ENCODE data around the gene ZNF101. TPM values are rescaled to one million over a fixed set of nuclear protein-coding genes. Genes with fewer than 3 reads are reported as not detected.

ZNF101 gene
- total and polyA plus RNA-seq, 8 donors: 3.3 to 7.1 (median 4.3) TPM

DNA sequence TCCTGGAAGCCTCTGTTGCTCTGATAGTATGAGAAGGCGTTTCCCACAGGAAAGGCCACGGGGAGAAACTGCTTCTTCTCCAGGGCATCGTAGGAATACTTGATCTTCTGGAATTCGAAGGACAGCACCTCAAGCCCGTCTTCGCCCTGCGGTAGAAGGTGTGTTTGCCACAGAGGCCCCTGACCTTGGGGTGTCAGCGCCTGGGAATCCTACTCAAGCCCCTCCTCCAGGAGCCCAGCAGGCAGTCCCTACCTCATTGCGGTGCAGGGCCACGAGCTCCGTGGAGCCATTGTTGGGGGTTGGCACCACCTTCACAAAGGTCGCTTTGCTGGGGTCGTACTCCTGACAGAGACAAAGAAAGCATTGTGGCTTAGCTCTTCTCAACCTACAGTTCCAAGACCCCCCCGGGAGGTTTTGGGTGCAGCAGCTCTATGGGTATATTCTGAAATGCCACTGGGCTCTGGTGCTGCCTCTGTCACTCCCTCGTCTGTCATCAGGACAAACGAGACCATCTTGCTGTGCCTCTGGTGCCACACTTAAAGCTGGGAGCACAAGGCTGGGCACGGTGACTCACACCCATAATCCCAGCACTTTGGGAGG is 8.9 kb upstream of the ZNF101 start:
- Histone ChIP-seq H3K9me3 (no peaks in the 10 kb centered on the region), H3K4me3 (no peak overlapping the region), H3K36me3 (peaks cover 8 to 46% (median 33%) of the 10 kb centered on the region in 3 donors), H3K4me1 (peaks cover 0 to 15% (median 0%) of the 10 kb centered on the region in 3 donors), H3K27ac (no peak overlapping the region), H3K27me3 (no peaks in the 10 kb centered on the region)
- ATAC-seq: no peak
- 66 to 73% methylated on average over 17 of the region's 17 CpGs for WGBS, 2 donors
- TF ChIP-seq CTCF (IDR thresholded peaks at IDR 0.05): no peak
- intact Hi-C loops (cut with DNase I): no loop called here
- DNase-seq: peak in 1 of 6 donors; percentile 54
- FAIRE-seq: no peak

GRCh38 chr19:19661141-19661674 is 7.4 kb upstream of the ZNF101 start:
- Histone ChIP-seq H3K9me3 (no peaks in the 10 kb centered on the region), H3K4me1 (peaks cover 0 to 15% (median 0%) of the 10 kb centered on the region in 3 donors), H3K36me3 (peaks cover 3 to 31% (median 20%) of the 10 kb centered on the region in 3 donors), H3K4me3 (no peak overlapping the region), H3K27ac (no peak overlapping the region), H3K27me3 (no peaks in the 10 kb centered on the region)
- WGBS, 2 donors: 87 to 91% methylated on average over 10 of the region's 10 CpGs
- no peak for TF ChIP-seq CTCF (IDR thresholded peaks at IDR 0.05)
- ATAC-seq (no peak), DNase-seq (peak in 1 of 6 donors; percentile 45), FAIRE-seq (no peak)
- intact Hi-C loops (cut with DNase I): no loop called here

DNA sequence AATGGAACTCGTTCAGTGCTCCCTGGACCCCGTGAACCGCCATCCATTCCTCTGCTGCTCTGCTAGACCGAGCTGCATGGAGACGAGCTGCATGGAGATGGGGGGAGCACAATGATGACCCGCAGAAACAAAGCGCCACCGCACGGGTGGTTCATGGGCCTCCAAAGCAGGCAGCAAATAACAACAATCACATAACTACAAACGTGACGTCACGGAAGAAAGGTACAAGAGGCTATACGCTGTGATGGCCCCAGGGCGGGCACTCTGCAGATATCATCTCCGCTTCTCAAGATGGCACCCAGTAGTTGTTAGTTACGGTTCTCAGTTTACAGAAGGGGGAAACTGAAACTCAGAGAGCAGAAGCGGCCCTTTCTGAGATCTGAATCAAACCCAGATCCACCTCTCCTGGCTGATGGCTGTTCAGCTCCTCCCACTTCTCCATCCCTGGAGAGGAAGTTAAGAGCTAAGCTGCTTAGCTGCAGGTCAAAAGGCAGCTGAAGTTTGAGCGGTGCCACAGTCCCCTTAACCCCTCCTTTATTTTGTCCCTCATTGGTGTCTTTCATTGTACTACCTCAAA is 6.9 kb upstream of the ZNF101 start:
- no peak for TF ChIP-seq CTCF (IDR thresholded peaks at IDR 0.05)
- ATAC-seq (no peak), FAIRE-seq (no peak), DNase-seq (peak in 1 of 6 donors; percentile 33)
- no peaks in the 10 kb centered on the region for H3K9me3 ChIP-seq
- WGBS, 2 donors: 72 to 73% methylated on average over 18 of the region's 18 CpGs
- peaks cover 0 to 15% (median 0%) of the 10 kb centered on the region in 3 donors for H3K4me1 ChIP-seq
- peaks cover 1 to 26% (median 15%) of the 10 kb centered on the region in 3 donors for H3K36me3 ChIP-seq
- peak overlapping the region in 1 of 4 donors; percentile 100 for H3K4me3 ChIP-seq
- intact Hi-C loops (cut with DNase I): no loop called here
- no peaks in the 10 kb centered on the region for H3K27me3 ChIP-seq
- H3K27ac ChIP-seq: no peak overlapping the region

GRCh38 chr19:19662344-19662743 is 6.3 kb upstream of the ZNF101 start:
- DNase-seq (peak in 1 of 6 donors; percentile 27), ATAC-seq (no peak), FAIRE-seq (no peak)
- no peak for TF ChIP-seq CTCF (IDR thresholded peaks at IDR 0.05)
- H3K36me3 ChIP-seq: peaks cover 0 to 20% (median 11%) of the 10 kb centered on the region in 3 donors
- intact Hi-C loops (cut with DNase I): no loop called here
- H3K27me3 ChIP-seq: no peaks in the 10 kb centered on the region
- H3K27ac ChIP-seq: no peak overlapping the region
- peak overlapping the region in 2 of 4 donors; percentile 97 to 100 for H3K4me3 ChIP-seq
- 65 to 74% methylated on average over 8 of the region's 8 CpGs for WGBS, 2 donors
- H3K9me3 ChIP-seq: no peaks in the 10 kb centered on the region
- H3K4me1 ChIP-seq: peaks cover 0 to 15% (median 0%) of the 10 kb centered on the region in 3 donors

- FAIRE-seq (no peak), ATAC-seq (no peak)
Measured at GRCh38 chr19:19662871-19663255, 5.8 kb upstream of the ZNF101 start.

More at GRCh38 chr19:19662871-19663255, 5.8 kb upstream of the ZNF101 start:
- 3 to 4% methylated on average over 17 of the region's 17 CpGs for WGBS, 2 donors
- Histone ChIP-seq H3K9me3 (no peaks in the 10 kb centered on the region), H3K27me3 (no peaks in the 10 kb centered on the region), H3K4me1 (peaks cover 0 to 15% (median 0%) of the 10 kb centered on the region in 3 donors), H3K4me3 (peak overlapping the region; percentile 97 to 100 (median 99)), H3K36me3 (peaks cover 0 to 15% (median 8%) of the 10 kb centered on the region in 3 donors), H3K27ac (peak overlapping the region; percentile 73 to 90 (median 82))
- DNase-seq: no peak
- no peak for TF ChIP-seq CTCF (IDR thresholded peaks at IDR 0.05)
- intact Hi-C loops (cut with DNase I): no loop called here

Data from pancreas (tissue), 10 donors.